LHCN-M2 (cell line): ENCODE results near the gene PCF11. TPM values are rescaled to one million over a fixed set of nuclear protein-coding genes. Genes with fewer than 3 reads are reported as not detected.
A peak's percentile ranks its signal among the peaks of the same experiment; 100 is the strongest.

Source experiments
- DNase-seq: peaks from one replicate; pipeline ENCODE4 v3.0.0-alpha.2; 2012; ENCODE audit warnings: low read depth
- total RNA-seq: library from RNA; depleted of rRNA; stranded (reverse); fragments of >200 nt; gene quantifications from 2 replicates; pipeline ENCODE4 v1.2.3, GENCODE V29; 2014

Gene PCF11
- total RNA-seq, 1 experiment from 2014 or later: 37.2 TPM

GRCh38 chr11:83151274-83151977, 5.5 kb upstream of the PCF11 start:
- no peak for DNase-seq

- no peak for DNase-seq
These were observed 4.7 kb upstream of the PCF11 start for GRCh38 chr11:83152264-83152663.

- DNase-seq: no peak
These were observed 3.2 kb upstream of the PCF11 start for GRCh38 chr11:83153764-83154163.

- DNase-seq: peak; percentile 100
These were observed 561 bp upstream of the PCF11 start for GRCh38 chr11:83156144-83156995.

GRCh38 chr11:83157594-83158356, 844 bp downstream of the PCF11 start:
- peak; percentile 65 for DNase-seq

- no peak for DNase-seq
These were observed 1.4 kb downstream of the PCF11 start for GRCh38 chr11:83158357-83158786.

- no peak for DNase-seq
These were observed 2.3 kb downstream of the PCF11 start for GRCh38 chr11:83158965-83159901.

GRCh38 chr11:83159902-83160865, 3.3 kb downstream of the PCF11 start:
- peak; percentile 44 for DNase-seq

GRCh38 chr11:83161610-83162199, 4.8 kb downstream of the PCF11 start:
- no peak for DNase-seq

- DNase-seq: no peak
These were observed 5.4 kb downstream of the PCF11 start for GRCh38 chr11:83162377-83162776.

- DNase-seq: no peak
These were observed 9.4 kb downstream of the PCF11 start for GRCh38 chr11:83166193-83166866.

GRCh38 chr11:83168756-83169155, 11.8 kb downstream of the PCF11 start:
- DNase-seq: no peak

- DNase-seq: no peak
These were observed 13.9 kb downstream of the PCF11 start for GRCh38 chr11:83170865-83171264.

- no peak for DNase-seq
These were observed 15.6 kb downstream of the PCF11 start for GRCh38 chr11:83172551-83172950.

GRCh38 chr11:83174008-83174407, 17.1 kb downstream of the PCF11 start:
- no peak for DNase-seq

- DNase-seq: no peak
These were observed 18.9 kb downstream of the PCF11 start for GRCh38 chr11:83175815-83176214.

GRCh38 chr11:83181815-83182214, 24.9 kb downstream of the PCF11 start:
- no peak for DNase-seq

GRCh38 chr11:83185767-83186166, 28.8 kb downstream of the PCF11 start:
- no peak for DNase-seq

- DNase-seq: no peak
These were observed 30.5 kb downstream of the PCF11 start for GRCh38 chr11:83187465-83187864.
